Measurements from ENCODE around the gene LHPP. TPM values are rescaled to one million over a fixed set of nuclear protein-coding genes. Genes with fewer than 3 reads are reported as not detected.
A peak's percentile ranks its signal among the peaks of the same experiment; 100 is the strongest.

LHPP gene
- total RNA-seq, 1 donor from 2014 or later: 6.0 TPM

DNA sequence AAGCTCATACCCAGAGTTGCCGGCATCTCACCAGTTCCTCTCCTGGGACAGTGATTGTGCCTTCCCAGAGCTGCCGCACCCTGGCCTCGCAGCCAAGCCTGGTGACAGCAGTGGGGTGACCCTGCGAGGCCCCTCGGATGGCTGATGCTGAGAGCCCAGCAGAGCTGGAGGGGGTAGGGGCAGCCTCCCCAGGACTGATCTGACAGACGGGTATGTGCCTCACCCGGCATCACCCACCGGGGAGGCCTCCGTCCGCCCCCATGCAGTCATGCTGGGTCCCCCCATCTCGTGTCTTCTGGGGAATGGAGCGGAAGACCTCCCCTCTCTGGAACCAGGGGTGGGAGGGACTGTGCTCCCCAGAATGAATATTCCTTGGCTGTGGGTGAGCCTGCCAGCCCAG, 82.3 kb downstream of the LHPP start:
- no peak overlapping the region for H3K27ac Mint-ChIP-seq (ENCODE audit: unreplicated experiment)
- DNase-seq: no peak
- H3K27me3 Mint-ChIP-seq (ENCODE audit: unreplicated experiment): peaks cover 3% of the 10 kb centered on the region
- no peak overlapping the region for H3K4me3 Mint-ChIP-seq (ENCODE audit: unreplicated experiment)
- peaks cover 8% of the 10 kb centered on the region for H3K4me1 Mint-ChIP-seq (ENCODE audit: low read depth, unreplicated experiment)
- peaks cover 4% of the 10 kb centered on the region for H3K36me3 Mint-ChIP-seq (ENCODE audit: unreplicated experiment)
- H3K9me3 Mint-ChIP-seq (ENCODE audit: unreplicated experiment): peaks cover 5% of the 10 kb centered on the region
- TF ChIP-seq, protein P1, sequence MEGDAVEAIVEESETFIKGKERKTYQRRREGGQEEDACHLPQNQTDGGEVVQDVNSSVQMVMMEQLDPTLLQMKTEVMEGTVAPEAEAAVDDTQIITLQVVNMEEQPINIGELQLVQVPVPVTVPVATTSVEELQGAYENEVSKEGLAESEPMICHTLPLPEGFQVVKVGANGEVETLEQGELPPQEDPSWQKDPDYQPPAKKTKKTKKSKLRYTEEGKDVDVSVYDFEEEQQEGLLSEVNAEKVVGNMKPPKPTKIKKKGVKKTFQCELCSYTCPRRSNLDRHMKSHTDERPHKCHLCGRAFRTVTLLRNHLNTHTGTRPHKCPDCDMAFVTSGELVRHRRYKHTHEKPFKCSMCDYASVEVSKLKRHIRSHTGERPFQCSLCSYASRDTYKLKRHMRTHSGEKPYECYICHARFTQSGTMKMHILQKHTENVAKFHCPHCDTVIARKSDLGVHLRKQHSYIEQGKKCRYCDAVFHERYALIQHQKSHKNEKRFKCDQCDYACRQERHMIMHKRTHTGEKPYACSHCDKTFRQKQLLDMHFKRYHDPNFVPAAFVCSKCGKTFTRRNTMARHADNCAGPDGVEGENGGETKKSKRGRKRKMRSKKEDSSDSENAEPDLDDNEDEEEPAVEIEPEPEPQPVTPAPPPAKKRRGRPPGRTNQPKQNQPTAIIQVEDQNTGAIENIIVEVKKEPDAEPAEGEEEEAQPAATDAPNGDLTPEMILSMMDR (IDR thresholded peaks at IDR 0.05; ENCODE audit: partially characterized antibody, unreplicated experiment): no peak

DNA sequence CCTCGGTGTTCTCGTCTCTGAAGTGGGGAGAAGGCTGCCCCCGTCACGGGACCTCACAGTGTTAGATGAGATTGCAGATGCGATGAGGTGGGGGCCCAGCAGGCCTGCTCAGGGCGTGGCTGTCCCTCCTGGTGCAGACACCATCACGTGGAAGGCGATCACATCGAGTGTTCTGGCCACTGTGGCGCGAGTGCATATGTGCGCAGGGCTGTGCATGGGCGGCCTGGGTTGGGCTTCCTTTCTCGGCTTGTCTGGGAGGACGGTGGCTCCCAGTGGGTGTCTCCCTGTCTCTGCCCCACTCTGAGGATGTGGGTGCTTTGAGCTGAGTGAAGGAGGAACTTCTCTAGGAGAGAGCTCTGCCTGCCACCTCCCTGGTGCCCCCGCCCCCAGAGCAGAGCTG, 83.1 kb downstream of the LHPP start:
- Mint-ChIP-seq H3K9me3 (ENCODE audit: unreplicated experiment) (peaks cover 5% of the 10 kb centered on the region), H3K4me1 (ENCODE audit: low read depth, unreplicated experiment) (peaks cover 8% of the 10 kb centered on the region)

DNA sequence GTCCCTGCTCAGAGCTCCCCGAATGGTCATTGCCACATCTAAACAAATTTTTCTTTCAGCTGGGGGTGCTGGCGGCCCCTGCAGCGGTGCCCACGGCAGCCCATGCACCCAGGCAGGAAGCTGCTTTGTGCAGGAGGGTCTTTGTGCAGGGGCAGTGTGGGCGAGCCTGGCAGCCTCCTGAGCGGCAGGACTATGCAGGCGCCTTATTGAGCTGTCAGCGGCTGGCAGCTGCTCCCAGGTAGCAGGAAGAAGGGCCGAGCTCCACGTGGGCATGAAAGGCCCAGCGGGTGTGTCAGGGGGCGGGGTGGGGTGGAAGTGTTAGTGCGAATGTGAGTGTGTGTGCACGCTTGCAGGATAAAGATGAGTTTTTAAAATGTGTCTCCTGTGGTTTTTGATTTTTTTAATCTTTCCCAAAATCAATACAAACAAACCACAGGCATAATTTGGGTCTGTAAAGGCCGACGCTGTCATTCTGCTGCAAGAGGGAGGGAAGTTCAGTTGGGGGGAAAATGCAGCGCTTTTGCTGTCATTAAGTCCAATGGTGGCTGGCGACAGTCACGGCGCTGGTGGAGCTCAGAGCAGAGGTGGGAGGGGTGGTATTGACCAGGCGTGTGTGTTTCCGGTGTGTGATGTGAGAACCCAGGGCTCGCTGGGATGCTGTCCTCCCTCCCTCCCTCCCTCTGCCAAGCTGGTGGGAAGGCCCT, 83.9 kb downstream of the LHPP start:
- H3K27ac Mint-ChIP-seq (ENCODE audit: unreplicated experiment): no peak overlapping the region
- TF ChIP-seq, protein P1 (IDR thresholded peaks at IDR 0.05; ENCODE audit: partially characterized antibody, unreplicated experiment): no peak
- H3K4me1 Mint-ChIP-seq (ENCODE audit: low read depth, unreplicated experiment): peaks cover 8% of the 10 kb centered on the region
- H3K36me3 Mint-ChIP-seq (ENCODE audit: unreplicated experiment): peaks cover 4% of the 10 kb centered on the region
- no peak overlapping the region for H3K4me3 Mint-ChIP-seq (ENCODE audit: unreplicated experiment)
- peaks cover 3% of the 10 kb centered on the region for H3K27me3 Mint-ChIP-seq (ENCODE audit: unreplicated experiment)
- DNase-seq: no peak
- peaks cover 5% of the 10 kb centered on the region for H3K9me3 Mint-ChIP-seq (ENCODE audit: unreplicated experiment)

More for the DNA sequence above, 83.1 kb downstream of the LHPP start:
- peaks cover 3% of the 10 kb centered on the region for H3K27me3 Mint-ChIP-seq (ENCODE audit: unreplicated experiment)
- H3K36me3 Mint-ChIP-seq (ENCODE audit: unreplicated experiment): peaks cover 4% of the 10 kb centered on the region
- no peak overlapping the region for H3K27ac Mint-ChIP-seq (ENCODE audit: unreplicated experiment)
- TF ChIP-seq, protein P1 (IDR thresholded peaks at IDR 0.05; ENCODE audit: partially characterized antibody, unreplicated experiment): no peak
- no peak for DNase-seq
- no peak overlapping the region for H3K4me3 Mint-ChIP-seq (ENCODE audit: unreplicated experiment)

DNA sequence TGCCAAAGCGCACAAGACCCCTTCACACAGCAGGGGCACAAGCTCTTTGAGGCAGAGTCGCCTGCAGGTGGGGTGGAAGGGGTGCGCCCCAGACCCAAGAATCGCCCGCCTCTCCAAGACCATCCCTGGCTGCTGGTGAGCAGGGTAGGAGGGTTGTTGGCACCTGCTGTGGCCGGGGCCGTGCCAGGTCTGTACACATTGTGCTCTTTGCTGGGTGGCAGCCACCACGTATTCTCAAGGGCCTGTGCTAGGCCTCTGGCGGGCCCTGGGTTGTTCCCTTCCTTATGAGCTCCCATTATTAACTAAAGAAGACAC, 84.4 kb downstream of the LHPP start:
- H3K4me1 Mint-ChIP-seq (ENCODE audit: low read depth, unreplicated experiment): peaks cover 8% of the 10 kb centered on the region
- H3K27me3 Mint-ChIP-seq (ENCODE audit: unreplicated experiment): peaks cover 3% of the 10 kb centered on the region
- TF ChIP-seq, protein P1 (IDR thresholded peaks at IDR 0.05; ENCODE audit: partially characterized antibody, unreplicated experiment): no peak
- peaks cover 4% of the 10 kb centered on the region for H3K36me3 Mint-ChIP-seq (ENCODE audit: unreplicated experiment)
- no peak overlapping the region for H3K27ac Mint-ChIP-seq (ENCODE audit: unreplicated experiment)
- H3K4me3 Mint-ChIP-seq (ENCODE audit: unreplicated experiment): no peak overlapping the region
- peaks cover 5% of the 10 kb centered on the region for H3K9me3 Mint-ChIP-seq (ENCODE audit: unreplicated experiment)
- no peak for DNase-seq

DNA sequence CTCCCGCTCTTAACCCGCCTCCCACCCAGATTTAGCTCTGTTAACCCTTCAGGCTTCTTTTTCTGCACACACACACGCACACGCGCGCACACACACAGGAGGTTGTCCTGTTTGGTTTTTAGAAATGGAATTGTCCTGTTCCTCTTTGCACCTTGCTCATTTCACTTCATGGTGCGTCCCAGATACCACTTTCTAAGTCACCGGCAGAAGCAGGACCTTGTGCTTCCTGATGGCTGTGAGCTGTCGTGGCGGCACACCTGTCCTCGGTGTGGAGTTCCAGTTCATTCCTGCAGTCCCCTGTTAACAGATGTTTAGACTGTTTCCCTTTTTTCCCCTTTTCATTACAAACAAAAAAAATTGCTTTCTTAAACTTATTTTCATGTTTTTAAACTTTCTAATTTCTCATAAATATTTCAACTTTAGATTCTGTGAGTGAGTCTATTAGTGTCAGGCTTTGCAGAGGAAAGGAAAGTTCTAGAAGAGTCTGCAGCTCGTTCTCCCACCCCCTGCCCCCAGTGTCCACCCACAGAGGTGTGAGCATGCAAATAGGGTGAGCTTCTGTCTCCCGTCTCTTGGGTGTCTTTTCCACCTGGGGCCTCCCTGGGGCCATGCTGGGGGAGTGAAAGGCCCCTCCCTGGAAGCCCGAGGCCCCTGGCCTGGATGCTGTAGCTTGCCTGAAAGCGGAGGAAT, 85.5 kb downstream of the LHPP start:
- Mint-ChIP-seq H3K27ac (ENCODE audit: unreplicated experiment) (peak overlapping the region; percentile 55), H3K4me1 (ENCODE audit: low read depth, unreplicated experiment) (peaks cover 10% of the 10 kb centered on the region), H3K27me3 (ENCODE audit: unreplicated experiment) (peaks cover 3% of the 10 kb centered on the region), H3K4me3 (ENCODE audit: unreplicated experiment) (no peak overlapping the region), H3K9me3 (ENCODE audit: unreplicated experiment) (peaks cover 5% of the 10 kb centered on the region), H3K36me3 (ENCODE audit: unreplicated experiment) (peaks cover 4% of the 10 kb centered on the region)
- TF ChIP-seq, protein P1 (IDR thresholded peaks at IDR 0.05; ENCODE audit: partially characterized antibody, unreplicated experiment): no peak
- DNase-seq: no peak
